Myocyte (in vitro differentiated cells): Measurements from ENCODE around the gene SLX1A. TPM values are rescaled to one million over a fixed set of nuclear protein-coding genes. Genes with fewer than 3 reads are reported as not detected.
"Not testable (repeated sequence)": the region's sequence is repeated elsewhere in the genome, so short reads cannot be mapped to it uniquely, and the experiment has no call there.

Experiments used
- DNase-seq: peaks from one replicate; pipeline ENCODE4 v3.0.0-alpha.2; 2012; ENCODE audit warnings: low read depth
- total RNA-seq: library from RNA; depleted of rRNA; stranded (reverse); fragments of >200 nt; gene quantifications from 2 replicates; pipeline ENCODE4 v1.2.3, GENCODE V29; 2014

The SLX1A gene
- total RNA-seq, 1 donor from 2014 or later: 12.7 TPM

DNA sequence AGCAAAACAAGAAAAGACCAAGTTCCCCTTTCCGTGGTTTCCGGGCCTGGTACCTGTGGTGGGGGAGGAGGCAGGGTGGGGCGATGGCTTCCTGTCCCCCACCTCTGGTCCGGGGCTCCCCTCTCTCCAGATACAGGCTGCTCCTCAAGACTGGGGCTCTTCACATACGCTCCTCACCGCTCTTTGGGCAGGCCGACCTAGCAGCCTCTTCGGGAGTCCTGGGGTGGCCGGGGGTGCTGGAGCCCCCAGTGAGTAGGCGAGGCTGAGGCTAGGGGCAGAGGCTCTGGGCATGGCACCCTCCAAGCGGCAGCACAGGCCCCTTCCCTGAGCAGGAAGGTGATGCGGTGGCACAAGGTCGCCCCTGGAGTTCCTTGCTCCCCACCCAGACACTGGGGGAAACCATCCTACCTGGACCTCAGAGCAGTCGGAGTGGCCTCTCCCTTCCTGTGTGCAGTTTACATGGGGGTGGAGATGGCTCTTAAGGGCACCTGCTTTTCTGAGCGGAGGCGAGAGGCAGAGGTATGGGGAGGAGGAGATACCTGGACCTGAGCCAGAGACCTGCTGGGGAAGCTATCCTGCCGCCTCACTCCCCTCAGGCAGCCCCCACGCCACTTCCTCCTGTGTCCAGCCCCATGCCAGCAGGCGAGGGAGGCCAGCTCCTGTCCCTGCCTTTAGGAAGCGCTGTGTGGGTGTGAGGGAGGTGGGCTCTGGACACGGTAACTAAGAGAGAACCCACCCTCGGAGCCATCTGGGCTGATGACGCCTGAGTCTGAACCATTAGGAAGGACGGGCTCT, 9.4 kb upstream of the SLX1A start:
- DNase-seq: no peak

DNA sequence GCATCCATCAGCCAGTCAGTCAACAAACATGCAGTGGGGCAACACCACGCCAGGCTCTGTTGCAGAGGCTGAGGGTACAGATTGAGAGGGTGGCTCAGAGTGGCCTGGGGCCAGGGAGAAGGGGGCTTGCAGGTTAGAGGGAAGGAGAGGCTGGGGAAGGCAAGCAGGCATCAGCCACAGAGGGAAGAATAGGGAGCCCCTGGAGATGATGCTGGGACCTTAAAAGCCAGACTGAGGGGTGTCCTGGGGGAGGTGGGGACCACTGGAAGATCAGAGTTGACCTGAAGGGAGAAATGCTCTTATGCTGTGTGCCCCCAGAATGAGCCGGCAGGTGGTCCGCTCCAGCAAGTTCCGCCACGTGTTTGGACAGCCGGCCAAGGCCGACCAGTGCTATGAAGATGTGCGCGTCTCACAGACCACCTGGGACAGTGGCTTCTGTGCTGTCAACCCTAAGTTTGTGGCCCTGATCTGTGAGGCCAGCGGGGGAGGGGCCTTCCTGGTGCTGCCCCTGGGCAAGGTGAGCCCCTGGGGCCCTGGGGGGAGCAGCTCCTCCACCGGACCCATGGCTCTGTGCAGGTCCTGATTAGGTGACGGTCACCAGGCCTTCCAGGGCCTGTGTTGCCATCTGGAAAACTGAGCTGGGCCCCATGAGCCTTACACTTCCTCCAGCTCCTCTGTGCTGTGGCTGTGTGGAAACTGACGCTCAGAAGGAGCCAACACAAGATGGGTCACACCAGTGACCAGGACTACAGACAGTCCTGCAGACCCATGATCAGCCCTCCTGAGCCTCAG, 8.6 kb upstream of the SLX1A start:
- no peak for DNase-seq

DNA sequence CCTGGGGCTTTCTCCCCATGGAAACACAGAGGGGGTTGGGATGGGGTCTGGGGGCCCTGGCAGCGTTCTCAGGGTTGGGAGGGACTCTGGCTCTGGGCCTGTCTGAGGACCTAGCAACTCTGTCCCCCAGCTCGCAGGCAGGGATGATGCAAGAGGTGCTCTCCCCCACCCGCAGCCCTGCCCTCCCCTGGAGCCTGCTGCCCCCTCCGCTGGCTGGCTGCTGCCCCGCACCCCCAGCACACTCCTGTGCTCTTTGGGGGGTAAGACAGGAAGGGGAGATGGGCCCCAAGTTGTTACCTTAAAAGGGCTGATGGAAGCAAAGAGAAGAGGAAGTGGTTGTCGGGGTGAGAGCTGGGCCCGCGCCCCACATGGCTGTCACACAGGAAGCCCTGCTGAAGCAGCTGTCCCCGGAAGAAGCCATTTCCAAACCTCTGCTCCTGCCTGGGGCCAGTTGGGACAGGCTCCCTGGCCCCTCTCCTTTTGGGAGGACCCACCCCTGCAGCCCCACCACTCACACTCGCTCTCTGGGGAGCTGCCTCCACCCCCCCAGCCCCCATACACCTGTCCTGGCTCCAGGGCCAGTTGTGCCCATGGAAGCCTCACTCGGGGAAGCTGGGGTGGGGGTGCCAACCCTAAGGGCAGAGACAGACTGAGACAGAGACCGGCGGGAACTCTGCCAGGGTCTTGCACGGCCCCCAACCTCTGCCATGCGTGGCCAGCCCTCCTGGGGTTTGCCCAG, 7.8 kb upstream of the SLX1A start:
- peak; percentile 13 for DNase-seq

DNA sequence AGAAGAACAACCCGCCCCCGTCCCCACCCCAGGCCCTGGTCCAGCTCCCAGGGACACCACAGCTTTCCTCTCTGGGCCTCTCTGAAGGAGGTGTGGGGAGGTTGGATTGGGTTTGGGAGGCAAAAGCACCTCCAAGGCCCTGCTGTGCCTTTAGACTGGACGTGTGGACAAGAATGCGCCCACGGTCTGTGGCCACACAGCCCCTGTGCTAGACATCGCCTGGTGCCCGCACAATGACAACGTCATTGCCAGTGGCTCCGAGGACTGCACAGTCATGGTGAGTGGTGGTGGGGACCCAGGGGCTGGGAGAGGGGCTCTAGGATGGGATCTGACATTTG, 7.3 kb upstream of the SLX1A start:
- no peak for DNase-seq

DNA sequence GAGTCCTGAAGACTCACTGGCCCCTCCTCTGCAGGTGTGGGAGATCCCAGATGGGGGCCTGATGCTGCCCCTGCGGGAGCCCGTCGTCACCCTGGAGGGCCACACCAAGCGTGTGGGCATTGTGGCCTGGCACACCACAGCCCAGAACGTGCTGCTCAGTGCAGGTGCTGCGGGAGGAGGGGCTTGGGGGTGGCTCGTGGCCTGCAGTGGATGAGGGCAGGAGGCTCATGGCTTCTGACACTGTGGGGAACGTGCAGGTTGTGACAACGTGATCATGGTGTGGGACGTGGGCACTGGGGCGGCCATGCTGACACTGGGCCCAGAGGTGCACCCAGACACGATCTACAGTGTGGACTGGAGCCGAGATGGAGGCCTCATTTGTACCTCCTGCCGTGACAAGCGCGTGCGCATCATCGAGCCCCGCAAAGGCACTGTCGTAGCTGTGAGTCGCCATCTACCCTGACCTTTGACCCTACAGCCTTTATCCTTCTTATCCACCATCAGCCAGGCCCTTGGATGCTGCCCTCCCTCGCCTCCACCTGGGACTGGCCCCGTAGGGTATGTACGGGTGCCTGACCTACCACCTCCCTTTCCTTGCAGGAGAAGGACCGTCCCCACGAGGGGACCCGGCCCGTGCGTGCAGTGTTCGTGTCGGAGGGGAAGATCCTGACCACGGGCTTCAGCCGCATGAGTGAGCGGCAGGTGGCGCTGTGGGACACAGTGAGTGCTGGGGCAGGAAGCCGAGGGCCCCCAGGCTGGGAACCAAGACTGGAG, 6.7 kb upstream of the SLX1A start:
- DNase-seq: peak; percentile 9

DNA sequence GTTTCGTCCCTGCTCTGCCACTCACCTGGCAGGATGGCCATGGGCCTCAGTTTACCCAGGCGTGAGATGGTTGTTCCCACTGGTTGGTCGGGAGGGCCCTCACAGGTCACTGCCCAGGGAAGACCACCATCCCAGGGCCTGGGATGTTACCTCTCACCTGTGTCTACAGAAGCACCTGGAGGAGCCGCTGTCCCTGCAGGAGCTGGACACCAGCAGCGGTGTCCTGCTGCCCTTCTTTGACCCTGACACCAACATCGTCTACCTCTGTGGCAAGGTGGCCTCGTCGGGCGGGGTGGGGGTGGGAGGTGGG, 6.2 kb upstream of the SLX1A start:
- no peak for DNase-seq

DNA sequence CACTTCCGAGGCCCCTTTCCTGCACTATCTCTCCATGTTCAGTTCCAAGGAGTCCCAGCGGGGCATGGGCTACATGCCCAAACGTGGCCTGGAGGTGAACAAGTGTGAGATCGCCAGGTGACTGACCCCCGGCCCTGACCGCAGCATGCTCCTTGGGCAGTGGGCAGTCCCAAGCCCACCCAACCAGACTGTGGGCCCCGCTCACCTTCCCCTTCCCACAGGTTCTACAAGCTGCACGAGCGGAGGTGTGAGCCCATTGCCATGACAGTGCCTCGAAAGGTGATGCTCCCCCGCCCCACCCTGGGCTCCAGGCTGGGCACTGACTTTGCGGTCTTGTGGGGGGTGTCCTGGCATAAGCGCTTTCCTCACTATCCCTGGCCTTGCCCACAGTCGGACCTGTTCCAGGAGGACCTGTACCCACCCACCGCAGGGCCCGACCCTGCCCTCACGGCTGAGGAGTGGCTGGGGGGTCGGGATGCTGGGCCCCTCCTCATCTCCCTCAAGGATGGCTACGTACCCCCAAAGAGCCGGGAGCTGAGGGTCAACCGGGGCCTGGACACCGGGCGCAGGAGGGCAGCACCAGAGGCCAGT, 5.6 kb upstream of the SLX1A start:
- no peak for DNase-seq

DNA sequence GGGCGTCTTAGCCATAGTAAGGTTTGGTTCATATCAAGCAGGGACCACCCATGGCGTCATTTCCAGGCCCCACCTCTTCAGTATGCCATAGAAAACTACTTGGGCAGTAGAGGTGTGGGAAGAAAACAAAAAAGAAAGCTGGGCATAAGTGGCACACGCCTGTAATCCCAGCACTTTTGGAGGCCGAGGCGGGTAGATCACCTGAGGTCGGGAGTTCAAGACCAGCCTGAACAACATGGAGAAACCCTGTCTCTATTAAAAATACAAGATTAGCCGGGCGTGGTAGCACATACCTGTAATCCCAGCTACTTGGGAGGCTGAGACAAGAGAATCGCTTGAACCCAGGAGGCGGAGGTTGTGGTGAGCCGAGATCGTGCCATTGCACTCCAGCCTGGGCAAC, 2.5 kb upstream of the SLX1A start:
- DNase-seq: not testable (repeated sequence)

DNA sequence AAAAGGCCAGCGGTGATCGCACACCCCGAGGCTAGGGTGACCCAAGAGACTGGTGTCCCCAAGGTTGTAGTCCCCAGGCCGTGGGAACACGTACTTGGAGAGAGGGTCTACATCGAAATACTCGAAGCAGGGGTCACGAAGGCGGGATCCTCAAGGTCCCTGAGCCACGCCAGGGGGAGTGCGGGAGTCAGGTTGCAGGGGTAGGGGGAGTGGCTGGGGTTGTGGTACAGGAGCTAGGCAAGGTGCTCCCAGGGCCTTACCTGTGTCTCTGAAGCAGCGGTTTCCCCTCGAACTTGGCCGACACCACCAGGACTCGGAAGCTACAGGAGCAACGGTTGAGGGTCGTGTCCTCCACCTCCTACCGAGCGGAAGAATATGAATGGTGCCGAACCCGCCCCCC, 577 bp upstream of the SLX1A start:
- not testable (repeated sequence) for DNase-seq

DNA sequence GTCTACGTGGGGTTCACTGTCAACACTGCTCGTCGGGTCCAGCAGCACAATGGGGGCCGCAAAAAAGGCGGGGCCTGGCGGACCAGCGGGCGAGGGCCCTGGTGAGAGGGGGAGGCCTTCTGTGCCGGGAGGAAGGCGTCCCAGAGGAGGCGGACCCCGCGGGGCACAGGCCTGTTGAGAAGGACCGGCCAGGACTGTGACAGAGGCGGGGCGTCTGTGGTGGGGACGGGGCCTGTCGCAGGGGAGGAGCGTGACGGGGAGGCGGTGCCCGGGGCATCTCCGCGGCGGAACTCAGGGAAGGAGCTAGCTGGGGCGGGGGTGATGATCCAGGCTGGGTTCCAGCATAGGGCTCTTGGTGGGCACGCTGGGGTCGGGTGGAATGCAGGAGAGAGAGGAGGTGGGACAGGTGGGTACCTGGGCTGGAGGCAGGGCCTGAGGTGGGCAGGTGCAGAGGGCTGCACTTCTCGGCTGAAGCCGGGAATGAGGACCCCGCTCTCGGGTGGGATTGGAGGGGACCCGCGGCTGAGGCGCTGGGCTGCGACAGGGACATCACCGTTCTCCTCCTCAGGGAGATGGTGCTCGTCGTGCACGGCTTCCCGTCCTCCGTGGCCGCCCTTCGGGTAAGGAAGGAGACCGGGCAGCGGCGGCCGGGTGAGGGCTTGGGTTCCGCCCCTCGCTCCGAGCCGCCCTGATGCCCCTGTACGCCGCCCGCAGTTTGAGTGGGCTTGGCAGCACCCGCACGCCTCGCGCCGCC, 674 bp downstream of the SLX1A start:
- not testable (repeated sequence) for DNase-seq

DNA sequence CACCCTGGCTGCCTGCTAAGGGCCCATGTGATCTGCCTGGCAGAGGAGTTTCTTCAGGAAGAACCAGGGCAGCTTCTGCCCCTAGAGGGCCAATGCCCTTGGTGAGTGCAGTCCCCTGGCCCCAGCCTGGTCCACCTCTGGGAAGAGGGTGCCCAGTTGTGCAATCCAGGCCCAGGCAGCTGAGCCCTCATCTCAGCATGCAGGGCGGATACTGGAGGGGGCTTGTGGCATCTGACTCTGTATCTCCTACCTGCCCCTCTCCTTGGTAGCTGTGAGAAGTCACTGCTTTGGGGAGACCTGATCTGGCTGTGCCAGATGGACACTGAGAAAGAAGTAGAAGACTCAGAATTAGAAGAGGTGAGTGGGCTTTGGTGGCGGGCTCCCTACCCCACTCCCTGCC, 3.3 kb downstream of the SLX1A start:
- DNase-seq: not testable (repeated sequence)

DNA sequence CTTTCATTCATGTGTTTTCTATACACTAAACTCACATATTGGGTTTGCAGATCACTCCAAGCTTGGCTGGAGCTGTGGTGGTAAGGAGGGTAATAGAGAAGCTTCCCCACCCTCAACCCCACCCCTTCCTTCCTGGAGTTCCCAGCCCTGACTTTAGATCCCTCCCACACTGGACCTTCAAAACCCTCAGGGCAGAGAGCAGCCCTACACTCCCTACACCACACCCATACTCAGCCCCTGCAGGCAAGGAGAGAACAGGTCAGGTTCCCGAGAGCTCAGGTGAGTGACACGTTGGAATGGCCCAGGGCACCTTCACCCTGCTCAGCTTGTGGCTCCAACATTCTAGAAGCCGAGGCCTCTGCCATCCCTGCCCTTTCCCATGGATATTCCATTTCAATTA, 5.4 kb downstream of the SLX1A start, which contains the start of gene SULT1A3:
TSS of gene SULT1A3 (plus strand) at position 207 of the 400 bp plus-strand sequence. CDS start 1,474 bp downstream, outside the sequence.
- DNase-seq: not testable (repeated sequence)

DNA sequence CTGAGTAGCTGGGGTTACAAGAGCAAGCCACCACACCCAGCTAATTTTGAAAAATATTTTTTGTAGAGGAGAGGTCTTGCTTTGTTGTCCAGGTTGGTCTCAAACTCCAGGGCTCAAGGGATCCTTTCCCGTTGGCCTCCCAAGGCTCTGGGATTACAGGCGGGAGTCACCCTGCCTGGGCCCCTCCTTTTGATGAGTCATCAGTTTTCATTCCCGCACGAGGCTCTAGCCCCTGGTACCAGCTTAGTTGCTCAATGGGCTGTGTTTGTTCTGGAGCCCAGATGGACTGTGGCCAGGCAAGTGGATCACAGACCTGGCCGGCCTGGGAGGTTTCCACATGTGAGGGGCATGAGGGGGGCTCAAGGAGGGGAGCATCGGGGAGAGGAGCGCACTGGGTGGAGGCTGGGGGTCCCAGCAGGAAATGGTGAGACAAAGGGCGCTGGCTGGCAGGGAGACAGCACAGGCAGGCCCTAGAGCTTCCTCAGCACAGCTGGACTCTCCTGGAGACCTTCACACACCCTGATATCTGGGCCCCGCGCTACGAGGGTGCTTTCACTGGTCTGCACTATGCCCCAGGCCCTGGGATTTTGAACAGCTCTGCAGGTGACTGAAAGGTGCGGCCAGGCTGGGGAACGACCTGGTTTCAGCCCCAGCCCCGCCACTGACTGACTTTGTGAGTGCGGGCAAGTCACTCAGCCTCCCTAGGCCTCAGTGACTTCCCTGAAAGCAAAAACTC, 6.1 kb downstream of the SLX1A start:
- not testable (repeated sequence) for DNase-seq

DNA sequence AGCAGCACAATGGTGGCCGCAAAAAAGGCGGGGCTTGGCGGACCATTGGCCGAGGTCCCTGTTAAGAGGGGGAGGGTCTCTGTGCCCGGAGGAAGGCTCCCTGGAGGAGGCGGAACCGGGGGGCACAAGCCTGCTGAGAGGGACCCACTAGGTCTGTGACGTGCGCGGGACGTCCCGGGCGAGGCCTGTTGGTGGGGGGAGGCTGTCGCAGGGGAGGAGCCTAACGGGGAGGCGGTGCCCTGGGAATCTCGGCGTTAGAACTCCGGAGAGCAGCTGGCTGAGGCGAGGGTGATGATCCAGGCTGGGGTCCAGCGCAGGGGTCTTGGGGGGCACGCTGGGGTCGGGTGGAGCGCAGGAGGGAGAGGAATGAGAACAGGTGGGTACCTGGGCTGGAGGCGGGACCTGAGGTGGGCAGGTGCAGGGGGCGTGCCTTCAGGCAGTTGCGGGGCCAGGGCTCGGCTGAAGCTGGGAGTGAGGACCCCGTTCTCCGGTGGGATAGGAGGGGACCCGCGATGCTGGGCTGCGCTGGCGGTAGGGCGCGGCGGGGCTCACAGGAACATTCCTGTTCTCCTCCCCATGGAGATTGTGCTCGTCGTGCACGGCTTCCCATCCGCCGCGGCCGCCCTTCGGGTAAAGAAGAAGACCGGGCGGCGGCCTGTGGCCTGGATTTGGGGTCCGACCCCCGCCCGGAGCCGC, 12.0 kb downstream of the SLX1A start:
- DNase-seq: not testable (repeated sequence)

DNA sequence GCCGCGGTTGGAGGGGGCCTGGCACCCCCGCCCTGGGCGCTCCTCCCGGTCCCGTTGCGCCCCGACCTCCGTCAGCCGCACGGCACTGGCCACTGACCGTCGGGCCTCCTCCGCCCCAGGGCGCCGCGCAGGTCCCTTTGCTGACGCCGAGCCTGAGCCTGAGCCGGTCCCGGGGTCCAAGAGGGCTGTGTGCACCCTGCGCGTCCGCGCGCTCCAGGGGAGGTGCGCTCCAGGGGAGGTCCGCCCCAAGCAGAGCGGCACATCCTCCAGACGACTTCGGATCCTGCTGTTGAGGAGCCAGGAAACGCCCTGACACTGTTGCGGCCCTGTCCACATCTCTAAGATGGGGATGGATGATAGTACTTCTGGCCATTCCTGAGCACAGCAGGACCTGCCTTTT, 12.6 kb downstream of the SLX1A start:
- not testable (repeated sequence) for DNase-seq

DNA sequence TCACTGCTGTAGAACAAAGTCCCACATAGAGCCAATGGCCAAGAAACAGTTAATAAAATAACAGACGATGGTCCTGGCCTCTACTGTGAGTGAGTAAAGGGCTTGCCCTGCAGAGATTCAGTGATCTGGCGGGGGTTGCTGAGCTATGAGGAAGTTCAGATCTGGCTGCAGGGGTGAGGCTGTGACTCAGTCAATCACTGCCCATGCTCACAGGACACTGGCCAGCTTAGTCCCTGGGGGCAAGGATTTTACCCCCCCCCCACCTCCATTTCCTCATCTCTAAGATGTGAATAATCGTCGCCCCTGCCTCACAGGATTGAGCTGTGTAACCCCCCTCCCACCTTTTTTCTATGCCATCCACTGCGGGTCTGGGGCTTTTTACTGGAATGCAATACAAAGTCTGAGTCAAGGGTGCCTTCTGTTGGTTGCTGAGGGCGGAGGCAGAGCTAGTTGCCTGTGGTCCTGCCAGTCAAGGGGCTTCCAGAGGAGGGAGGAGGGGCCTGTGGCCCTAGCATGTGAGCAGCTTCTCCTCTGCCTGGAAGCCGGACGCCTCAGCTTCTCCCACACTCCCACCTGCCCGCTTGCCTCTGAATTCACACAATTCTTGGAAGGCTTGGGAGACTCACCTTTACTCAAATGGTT, 13.5 kb downstream of the SLX1A start:
- DNase-seq: not testable (repeated sequence)

DNA sequence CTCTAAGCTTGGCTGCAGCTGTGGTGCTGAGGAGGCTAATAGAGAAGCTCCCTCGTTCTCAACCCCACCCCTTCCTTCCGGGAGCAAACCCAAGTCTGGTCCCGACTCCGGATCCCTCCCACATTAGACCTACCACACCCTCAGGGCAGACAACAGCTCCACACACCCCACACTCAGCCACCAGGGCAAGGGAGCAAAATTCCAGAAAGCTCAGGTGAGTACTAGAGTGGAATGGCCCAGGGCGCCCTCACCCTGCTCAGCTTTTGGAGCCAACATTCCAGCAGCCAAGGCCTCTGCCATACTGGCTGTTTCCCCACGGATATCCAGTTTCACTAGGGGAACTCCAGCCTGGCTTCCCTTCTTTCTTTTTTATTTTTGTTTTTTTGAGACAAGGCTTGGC, 15.4 kb downstream of the SLX1A start:
- not testable (repeated sequence) for DNase-seq

DNA sequence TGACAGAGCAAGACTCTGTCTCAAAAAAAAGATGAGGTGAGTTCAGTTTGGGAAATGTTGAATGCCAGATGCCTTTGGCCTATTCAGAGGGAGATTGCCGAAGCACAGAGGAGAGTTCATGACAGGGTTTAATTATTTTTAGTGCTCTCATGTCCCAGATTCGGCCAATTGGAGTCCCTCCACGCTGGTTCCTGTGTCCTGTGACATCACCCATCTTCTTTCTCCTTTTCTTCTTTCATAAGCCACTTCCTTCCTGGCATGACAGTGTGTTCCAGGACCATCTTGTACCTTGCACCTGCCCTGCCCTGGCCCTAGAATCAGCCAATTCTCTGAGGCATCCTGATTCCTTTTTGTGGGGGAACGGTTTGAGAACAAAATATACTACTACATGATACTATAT, 17.7 kb downstream of the SLX1A start:
- not testable (repeated sequence) for DNase-seq
